NOMO-1 (cell line): ENCODE results near the gene CP.

Source experiments
- DNase-seq, 2 experiments: peaks; one replicate each; lab custom pipeline; 2025; ENCODE audit not compliant: unreplicated experiment in 2 of 2; lab: John Stamatoyannopoulos, UW

Gene CP

DNA sequence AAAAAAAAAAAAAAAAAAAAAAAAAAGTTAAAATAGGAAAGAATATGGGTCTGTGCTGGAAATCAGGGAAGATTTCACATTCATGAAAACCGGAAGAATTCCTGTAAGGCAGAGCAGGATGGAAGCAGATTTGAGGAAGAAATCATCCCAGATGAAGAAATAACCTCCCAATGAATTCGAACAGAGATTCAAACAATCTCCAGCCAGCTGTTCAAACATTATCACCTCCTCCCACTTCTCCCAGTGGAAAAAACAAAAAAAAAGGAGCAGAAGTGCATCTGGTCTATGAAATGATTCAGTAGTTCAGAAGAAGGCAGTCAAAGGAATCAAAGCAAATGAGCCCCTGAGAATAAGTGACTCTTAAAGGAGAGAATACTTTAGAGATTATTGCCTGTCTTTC lies 33.1 kb downstream of the CP start:
- no peak for DNase-seq

GRCh38 chr3:149186721-149187120 lies 34.9 kb downstream of the CP start:
- no peak for DNase-seq

DNA sequence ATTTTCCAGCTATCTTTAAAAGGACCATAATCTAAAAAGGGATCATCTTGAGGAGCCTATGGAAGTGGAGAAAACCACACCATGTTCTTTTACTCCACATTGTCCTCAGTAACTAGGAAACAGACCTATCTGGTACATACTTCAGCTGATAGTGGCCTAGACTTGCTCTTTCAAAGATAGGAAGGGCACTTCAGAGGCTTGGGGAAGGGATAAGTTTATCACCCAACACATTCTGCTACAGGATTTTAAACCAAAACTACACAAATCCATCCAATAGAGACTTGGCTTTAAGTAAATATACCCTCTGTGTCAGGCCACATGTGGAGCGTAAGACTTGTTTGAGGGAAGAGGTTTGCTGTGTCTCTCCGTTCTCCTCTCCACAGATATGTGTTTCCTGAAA lies 35.4 kb downstream of the CP start:
- no peak for DNase-seq

DNA sequence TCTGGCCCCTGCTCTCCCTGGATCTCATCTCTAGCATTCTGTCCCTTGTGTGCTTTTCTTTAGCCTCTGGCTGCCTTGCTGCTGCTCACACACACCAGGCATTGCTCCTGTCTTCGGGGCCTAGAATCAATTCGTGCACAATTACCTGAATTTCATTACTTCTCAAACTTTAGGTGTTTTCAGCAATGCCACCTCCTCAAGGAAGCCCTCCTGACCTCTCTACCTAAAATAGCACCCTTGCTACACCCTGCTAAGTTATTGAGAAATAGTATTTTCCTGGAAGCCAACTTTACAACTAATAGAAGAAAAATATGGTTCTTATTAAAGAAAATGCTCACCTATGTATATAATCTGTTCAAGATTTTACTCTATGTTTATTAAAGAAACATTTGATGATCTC lies 40.4 kb downstream of the CP start:
- DNase-seq: no peak

DNA sequence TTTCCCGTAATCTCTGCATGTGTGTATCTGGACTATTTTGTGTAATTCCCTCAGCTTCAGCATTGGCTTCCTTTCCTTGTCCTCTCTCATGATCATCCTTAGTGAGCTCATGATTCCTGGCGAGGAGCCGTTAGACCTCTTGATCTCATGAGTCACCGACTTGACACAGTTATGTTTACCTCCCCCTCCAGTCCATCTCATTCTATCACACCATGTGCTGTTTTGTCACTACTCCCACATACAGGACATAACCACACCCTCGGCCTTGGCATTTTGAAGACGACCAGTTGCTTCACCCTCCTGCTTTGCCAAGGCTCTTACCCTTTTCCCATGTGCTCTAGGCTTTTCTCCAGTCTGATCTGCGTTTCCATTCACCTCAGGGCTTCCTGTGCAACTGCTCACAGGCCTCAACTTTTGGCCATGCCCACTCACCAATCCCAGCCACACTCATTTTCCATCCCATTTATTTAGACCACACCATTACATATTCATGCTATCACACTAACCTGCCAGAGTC lies 41.5 kb downstream of the CP start:
- no peak for DNase-seq

DNA sequence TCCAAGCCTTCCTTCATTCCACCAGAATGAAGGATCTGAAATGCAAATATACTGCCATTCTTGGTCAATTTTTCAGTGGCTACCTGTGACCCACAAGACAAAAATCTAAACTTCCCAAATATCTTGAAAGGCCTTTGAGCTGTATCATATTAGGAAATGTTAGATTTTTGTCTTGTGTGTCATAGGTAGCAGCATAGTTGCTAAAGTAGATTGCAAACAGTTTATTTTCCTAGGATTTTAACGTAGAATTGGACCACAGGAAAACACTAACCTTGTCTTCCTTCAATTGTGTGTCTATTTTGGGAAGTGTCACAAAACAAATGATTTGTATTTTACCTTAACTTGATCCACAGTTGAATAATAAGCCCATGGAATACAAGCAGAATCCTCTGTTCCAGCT lies 42.4 kb downstream of the CP start:
- no peak for DNase-seq

GRCh38 chr3:149177122-149177521 lies 44.5 kb downstream of the CP start:
- DNase-seq: no peak

GRCh38 chr3:149174901-149175300 lies 46.7 kb downstream of the CP start:
- DNase-seq: no peak

- DNase-seq: no peak
Measured at GRCh38 chr3:149170672-149171071, 51.0 kb downstream of the CP start.

GRCh38 chr3:149167898-149168297 lies 53.7 kb downstream of the CP start:
- no peak for DNase-seq

DNA sequence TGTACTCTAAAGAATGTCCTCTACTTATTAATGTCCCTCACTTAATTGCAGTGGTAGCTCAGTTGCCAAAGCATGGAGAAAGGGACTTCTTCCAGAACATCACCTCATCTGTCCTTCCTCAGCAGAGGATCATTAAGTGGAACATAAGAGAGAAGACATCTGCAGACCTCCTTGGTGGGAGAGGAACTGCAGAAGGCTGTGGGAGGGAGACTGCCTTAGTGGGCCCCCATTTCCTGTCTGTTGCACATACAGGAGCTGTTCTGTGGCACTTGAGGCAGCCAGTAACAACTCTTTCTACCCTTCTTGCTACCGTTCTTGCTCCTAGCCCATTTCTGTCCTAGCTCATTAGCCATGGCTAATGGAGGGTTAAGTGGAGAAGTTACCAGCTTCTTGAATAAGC lies 58.6 kb downstream of the CP start:
- peak; percentile 28 to 34 for DNase-seq

DNA sequence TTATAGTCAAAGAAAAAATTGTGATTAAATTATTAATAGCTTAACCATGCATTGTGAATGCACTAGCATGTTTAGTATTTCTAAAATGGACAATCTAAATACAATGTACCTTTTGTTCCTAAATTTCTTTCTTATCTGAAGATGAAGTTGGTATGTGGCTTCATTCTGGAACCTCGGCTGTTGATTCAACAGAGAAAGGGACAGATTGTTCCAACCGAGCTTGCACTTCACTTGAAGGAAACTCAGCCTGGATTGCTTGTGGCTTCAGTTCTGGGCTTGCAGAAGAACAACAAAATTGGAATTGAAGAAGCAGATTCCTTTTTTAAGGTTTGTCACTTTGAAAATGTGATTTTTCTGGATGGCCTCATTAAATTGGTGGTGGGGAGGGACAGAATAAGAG lies 59.6 kb downstream of the CP start:
- no peak for DNase-seq

DNA sequence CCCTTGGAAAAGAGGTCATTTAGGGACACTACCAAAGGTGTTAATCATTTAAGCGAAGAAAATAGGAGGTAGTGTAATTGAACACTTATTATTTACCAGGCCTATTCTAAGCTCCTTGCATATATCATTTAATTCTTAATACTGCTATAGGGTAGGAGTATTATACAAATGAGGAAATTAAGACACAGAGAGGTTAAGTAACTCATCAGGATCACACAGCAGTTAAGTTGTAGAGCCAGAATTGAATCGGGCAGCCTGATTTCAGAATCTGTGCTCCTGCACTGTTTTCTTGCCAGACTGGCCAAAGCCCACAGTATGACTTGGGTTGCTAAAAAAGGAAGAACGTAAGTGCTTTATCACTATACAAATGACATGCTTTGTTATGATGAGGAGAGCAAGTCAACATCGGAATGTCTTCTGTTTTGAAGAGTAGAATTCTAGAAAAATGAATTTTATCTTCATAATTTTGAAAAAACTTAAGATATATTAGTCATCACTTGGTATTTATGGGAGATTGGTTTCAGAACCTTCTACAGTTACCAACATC lies 60.8 kb downstream of the CP start:
- no peak for DNase-seq

- no peak for DNase-seq
Measured at GRCh38 chr3:149153402-149153801, 68.2 kb downstream of the CP start.

DNA sequence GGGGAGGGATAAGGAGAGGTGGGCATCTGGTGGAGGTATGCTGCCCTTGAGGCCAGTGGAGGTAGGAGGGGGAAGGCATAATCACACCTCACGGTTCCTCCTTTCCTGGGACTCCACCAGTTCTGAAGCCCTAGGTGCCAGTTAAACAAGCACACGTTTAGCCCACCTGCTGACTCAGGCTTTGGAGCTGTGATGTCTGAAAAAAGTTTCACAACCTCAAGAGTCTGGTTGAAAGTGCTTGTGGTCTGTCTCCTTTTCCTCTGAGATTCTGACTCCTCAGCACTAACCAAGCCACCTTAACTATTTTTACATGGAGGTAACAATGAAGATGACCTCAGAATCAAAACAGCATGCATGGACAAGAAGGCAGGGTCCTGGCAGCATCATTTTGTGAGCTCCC lies 69.2 kb downstream of the CP start:
- peak; percentile 56 to 71 for DNase-seq

DNA sequence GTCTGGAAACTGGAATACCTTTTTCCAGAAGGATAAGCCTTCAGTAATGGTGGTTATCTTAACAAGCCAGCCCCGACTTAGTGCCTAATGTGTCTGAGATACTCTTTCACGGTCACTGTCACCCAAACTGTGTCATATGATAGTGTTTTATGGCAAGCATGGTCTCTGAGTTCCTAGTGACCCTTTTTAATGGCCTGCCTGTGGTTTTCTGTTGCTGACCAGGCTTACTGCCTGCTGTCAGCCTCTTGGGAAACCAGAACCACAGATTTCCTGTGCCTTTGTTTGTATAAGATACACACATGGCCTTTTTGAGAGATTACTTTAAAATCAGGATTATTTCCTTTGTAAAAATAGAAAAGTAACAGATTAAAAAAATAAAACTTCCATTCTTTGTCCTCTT lies 69.8 kb downstream of the CP start:
- peak; percentile 72 to 88 for DNase-seq

GRCh38 chr3:149150436-149150835 lies 71.2 kb downstream of the CP start:
- DNase-seq: no peak

GRCh38 chr3:149145974-149146373 lies 75.7 kb downstream of the CP start:
- peak; percentile 92 to 99 for DNase-seq

- peak; percentile 65 to 84 for DNase-seq
Measured at GRCh38 chr3:149145356-149145755, 76.3 kb downstream of the CP start.

DNA sequence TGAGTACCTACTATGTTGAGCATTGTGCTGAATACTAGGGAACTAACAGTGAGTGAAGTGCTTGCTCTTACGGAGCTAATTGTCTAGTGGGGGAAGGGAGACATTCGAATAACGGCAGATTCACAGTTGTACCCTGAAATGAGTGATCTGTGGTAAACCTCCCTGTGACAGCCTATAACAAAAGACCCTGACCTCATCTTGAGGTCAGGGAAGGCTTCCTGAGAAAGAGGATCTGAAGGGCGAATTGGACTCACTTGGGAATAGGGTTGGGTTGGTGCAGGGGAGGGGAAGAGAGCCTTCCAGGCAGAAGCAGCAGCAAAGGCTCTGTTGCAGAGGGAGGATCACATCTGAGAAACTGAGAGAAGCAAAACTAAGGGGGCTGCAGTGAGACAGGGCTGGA lies 78.9 kb downstream of the CP start:
- no peak for DNase-seq

DNA sequence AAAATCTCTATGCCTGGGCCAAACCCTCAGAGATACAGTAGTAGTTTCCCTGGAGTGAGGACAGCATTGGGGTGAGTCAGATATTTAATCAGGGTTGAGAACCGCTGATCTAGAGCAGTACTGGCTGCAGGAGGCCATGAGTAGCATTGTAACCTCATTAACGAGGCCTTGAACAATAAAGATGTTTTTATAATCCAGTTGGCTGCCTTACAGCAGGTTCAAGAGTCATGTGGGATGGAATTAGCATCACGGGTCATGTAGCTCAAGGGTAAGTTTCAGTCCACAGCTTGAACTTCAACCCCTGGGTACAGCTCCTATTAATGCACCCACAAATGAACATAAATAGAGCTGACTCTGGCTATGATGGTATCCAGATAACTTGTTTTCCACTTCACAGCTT lies 87.1 kb downstream of the CP start:
- DNase-seq: no peak

GRCh38 chr3:149131589-149131988 lies 90.0 kb downstream of the CP start:
- DNase-seq: no peak
